K562 (cell line): ENCODE data around the gene CHN2. TPM values are rescaled to one million over a fixed set of nuclear protein-coding genes. Genes with fewer than 3 reads are reported as not detected.

Source experiments
- ATAC-seq: fragments of 200-7000 bp; cut with Tn5 transposase; 3 replicates; pipeline ENCODE4 v1.9.1; 2020; ENCODE audit warnings: moderate library complexity
- BruUV-seq: library from RNA; stranded (reverse); fragments of 400-500 nt; replicated peaks from 2 replicates; lab custom pipeline; 2021; lab: Mats Ljungman, UMichigan
- CTCF ChIA-PET: fragments of 300-600 bp; formaldehyde crosslinking; extraction: SDS; loops from one replicate; lab custom pipeline; 2021; ENCODE audit warnings: low intra/inter-chr PET ratio; lab: Yijun Ruan, JAX
- POLR2A ChIA-PET: fragments of 300-600, 350-650 bp; sonication (Branson Sonifier 250); formaldehyde crosslinking; extraction: SDS; loops from one replicate; lab custom pipeline; 2021; ENCODE audit warnings: antibody characterized with exemption, inconsistent platforms; lab: Yijun Ruan, JAX
- DNase-seq, 4 experiments: peaks; one replicate each; pipeline versions ENCODE4 v3.0.0 to v3.0.0-alpha.2; 2011 to 2018; ENCODE audit warnings: low spot score in 3 of 4, mixed read lengths in 3 of 4; ENCODE audit errors: extremely low read depth in 1 of 4
- FAIRE-seq: peaks from 2 replicates; lab custom pipeline; 2011; peaks lifted over from hg19 to GRCh38; lab: Jason Lieb, UNC
- H2AFZ ChIP-seq: 2 replicates; pipeline ENCODE4 v1.6.0; 2011; ENCODE audit warnings: low read depth, low read length, control low read depth, inconsistent platforms
- H3K27ac ChIP-seq: fragments of 200-600 bp; 3 replicates; pipeline ENCODE4 v1.8.0; 2011; ENCODE audit warnings: low read depth, mild to moderate bottlenecking, control low read depth, inconsistent platforms, low read length, moderate library complexity, mixed read lengths; ENCODE audit errors: extremely low read depth
- H3K27me3 ChIP-seq, 2 experiments: fragments of 300-600 bp in 1 of 2; 2 replicates in 1 of 2; 3 replicates in 1 of 2; pipeline versions ENCODE4 v1.6.0 to v1.8.0; 2011; ENCODE audit warnings: inconsistent platforms in 2 of 2, low read length in 2 of 2, mild to moderate bottlenecking in 1 of 2, mixed read lengths in 1 of 2, moderate library complexity in 1 of 2; ENCODE audit not compliant: control insufficient read depth in 2 of 2, insufficient read depth in 2 of 2
- H3K36me3 ChIP-seq: fragments of 300-600 bp; 3 replicates; pipeline ENCODE4 v1.8.0; 2011; ENCODE audit warnings: mild to moderate bottlenecking, low read length, inconsistent platforms; ENCODE audit not compliant: control insufficient read depth, insufficient read depth
- H3K4me1 ChIP-seq, 2 experiments: fragments of 200-600 bp in 1 of 2; replicated peaks in 1 of 2; 2 replicates in 1 of 2; 3 replicates in 1 of 2; pipeline versions ENCODE4 v1.5.1 to v1.8.0; 2011; ENCODE audit warnings: inconsistent platforms in 2 of 2, low read length in 2 of 2, mild to moderate bottlenecking in 1 of 2, mixed read lengths in 1 of 2, moderate library complexity in 1 of 2; ENCODE audit not compliant: control insufficient read depth in 2 of 2, insufficient read depth in 2 of 2
- H3K4me2 ChIP-seq: 2 replicates; pipeline ENCODE4 v1.6.1; 2011; ENCODE audit warnings: low read length, control low read depth, inconsistent platforms, mixed read lengths; ENCODE audit not compliant: insufficient read depth
- H3K4me3 ChIP-seq: fragments of 200-600 bp; sonication (generic), shearing (Covaris generic); 2 replicates; pipeline ENCODE4 v1.5.1; 2016; ENCODE audit warnings: control low read depth, inconsistent platforms
- H3K79me2 ChIP-seq: fragments of 200-600 bp; 3 replicates; pipeline ENCODE4 v1.8.0; 2011; ENCODE audit warnings: low read length, inconsistent platforms; ENCODE audit not compliant: control insufficient read depth, insufficient read depth
- H3K9ac ChIP-seq, 2 experiments: 2 replicates each; pipeline versions ENCODE4 v1.6.0 to v1.6.1; 2011; ENCODE audit warnings: low read depth in 2 of 2, low read length in 2 of 2, control low read depth in 1 of 2, inconsistent platforms in 1 of 2, mild to moderate bottlenecking in 1 of 2, mixed read lengths in 1 of 2; ENCODE audit not compliant: insufficient read depth in 1 of 2
- H3K9me1 ChIP-seq: one replicate; pipeline ENCODE4 v1.6.0; 2011; ENCODE audit warnings: inconsistent platforms, mild to moderate bottlenecking, low read length, moderate library complexity; ENCODE audit not compliant: control insufficient read depth, insufficient read depth
- H3K9me3 ChIP-seq: replicated peaks from 2 replicates; pipeline ENCODE4 v1.5.1; 2011; ENCODE audit warnings: low read depth, low read length, inconsistent platforms; ENCODE audit not compliant: control insufficient read depth, insufficient read depth
- H4K20me1 ChIP-seq: replicated peaks from 2 replicates; pipeline ENCODE4 v1.6.1; 2011; ENCODE audit warnings: low read length, inconsistent platforms, mixed read lengths; ENCODE audit not compliant: control insufficient read depth, insufficient read depth
- BRF1 ChIP-seq: IDR thresholded peaks from 3 replicates; pipeline ENCODE4 v1.6.1; 2011; ENCODE audit warnings: borderline replicate concordance, mild to moderate bottlenecking; ENCODE audit not compliant: insufficient read length; ENCODE audit errors: extremely low read depth
- JUND ChIP-seq, 2 experiments: IDR thresholded peaks; 2 replicates in 1 of 2; 3 replicates in 1 of 2; pipeline ENCODE4 v1.6.1; 2011; ENCODE audit warnings: borderline replicate concordance in 2 of 2, low read depth in 2 of 2, low read length in 2 of 2, improper control_type of control experiment in 1 of 2, missing biosample characterization in 1 of 2, missing genetic modification characterization in 1 of 2, missing genetic modification reagents in 1 of 2
- KDM2B ChIP-seq: fragments of 250-450 bp; sonication (Bioruptor Pico); IDR thresholded peaks from 2 replicates; pipeline ENCODE4 v1.8.0; 2021; ENCODE audit warnings: mild to moderate bottlenecking, moderate library complexity
- KDM5B ChIP-seq: fragments of 200-600 bp; sonication (generic); IDR thresholded peaks from 2 replicates; pipeline ENCODE4 v1.6.1; 2012; ENCODE audit warnings: low read depth, mild to moderate bottlenecking, moderate library complexity, low read length, control low read depth, inconsistent platforms; ENCODE audit not compliant: insufficient replicate concordance
- NCOA2 ChIP-seq, 2 experiments: fragments of 450-650 bp; IDR thresholded peaks; 2 replicates each; pipeline ENCODE4 v1.6.1; 2018; ENCODE audit warnings: mild to moderate bottlenecking in 2 of 2, moderate library complexity in 1 of 2; ENCODE audit not compliant: partially characterized antibody in 2 of 2
- NCOA4 ChIP-seq: fragments of 450-650 bp; IDR thresholded peaks from 2 replicates; pipeline ENCODE4 v1.6.1; 2018; ENCODE audit warnings: mild to moderate bottlenecking; ENCODE audit not compliant: partially characterized antibody
- NEUROD1 ChIP-seq: fragments of 150-350 bp; IDR thresholded peaks from 2 replicates; pipeline ENCODE4 v1.6.1; 2014; ENCODE audit warnings: borderline replicate concordance, low read length, low read depth; ENCODE audit not compliant: partially characterized antibody
- NFE2 ChIP-seq: IDR thresholded peaks from 2 replicates; pipeline ENCODE4 v1.6.1; 2014; ENCODE audit warnings: antibody characterized with exemption, low read depth
- RAD51 ChIP-seq: fragments of 450-650 bp; IDR thresholded peaks from 2 replicates; pipeline ENCODE4 v1.7.1; 2016; ENCODE audit warnings: low read depth, mild to moderate bottlenecking, borderline replicate concordance
- SRSF7 ChIP-seq: fragments of 200-400 bp; formaldehyde crosslinking; optimal IDR thresholded peaks from 2 replicates; pipeline ENCODE3; 2017; ENCODE audit warnings: mild to moderate bottlenecking, low read depth, low read length
- ZNF561 ChIP-seq: fragments of 450-650 bp; formaldehyde crosslinking; conservative IDR thresholded peaks from 2 replicates; pipeline ENCODE4 v1.4.0; 2020; ENCODE audit warnings: mild to moderate bottlenecking, moderate library complexity
- WGBS: fragments of 100-300 bp; shearing (Covaris generic); methylation state at CpG from one replicate; pipeline ENCODE4 v1.1.6; 2016; ENCODE audit warnings: low coverage, mixed read lengths; ENCODE audit not compliant: insufficient coverage; ENCODE audit errors: missing lambda C conversion rate; 5-methylcytosine and 5-hydroxymethylcytosine counted together
- in situ Hi-C: fragments of 300-500 bp; cut with MboI; formaldehyde crosslinking; loops from 4 replicates; pipeline ENCODE4 v1.15.0; 2018; ENCODE audit warnings: inconsistent platforms, mixed read lengths
- intact Hi-C: fragments of 100-400 bp; cut with micrococcal nuclease; formaldehyde crosslinking; loops from 2 replicates; pipeline ENCODE4 v1.14.2; 2022
- polyA plus RNA-seq, 8 experiments: library from polyadenylated mRNA; depleted of rRNA in 4 of 8; stranded (reverse) in 5 of 8; unstranded in 3 of 8; fragments of >200 nt; fragmentation: Nextera tagmentation in 2 of 8; fragmentation: Illumina TruSeq in 1 of 8; extraction: Ambion mirVana in 2 of 8; extraction: Trizol in 1 of 8; gene quantifications; 2 replicates each; pipeline versions ENCODE4 v1.2.1 to v1.2.3, GENCODE V29; 2011 to 2014; ENCODE audit warnings: inconsistent platforms in 1 of 8, missing spikeins in 1 of 8
- total RNA-seq, 7 experiments: library from RNA; depleted of rRNA in 6 of 7; stranded (reverse); fragments of >200 nt in 6 of 7; fragmentation: Illumina TruSeq in 2 of 7; extraction: Trizol in 2 of 7; gene quantifications; 2 replicates each; pipeline versions ENCODE4 v1.2.1 to v1.2.3, GENCODE V29; 2011 to 2021; ENCODE audit warnings: low replicate concordance in 1 of 7
- TF ChIP-seq, protein P1 (sequence below): sonication (generic); formaldehyde crosslinking; IDR thresholded peaks from 2 replicates; pipeline ENCODE4 v1.8.1; 2023; ENCODE audit warnings: mild to moderate bottlenecking, missing genetic modification reagents
- TF ChIP-seq, protein P2 (sequence below): fragments of 200-800 bp; sonication (Bioruptor generic); IDR thresholded peaks from 2 replicates; pipeline ENCODE4 v1.6.1; 2017; ENCODE audit warnings: missing genetic modification characterization, missing compliant biosample characterization
- TF ChIP-seq, protein P3 (sequence below): fragments of 250-450 bp; sonication (Bioruptor Pico); IDR thresholded peaks from 2 replicates; pipeline ENCODE4 v1.8.0; 2022; ENCODE audit warnings: inconsistent platforms

CHN2 gene
- total and polyA plus RNA-seq, 9 of the 15 experiments (the other 6 are each of a cell fraction or from before 2014, with no cell fraction given), result 0.12 to 2.1 (median 0.31) TPM; not detected in 1

DNA sequence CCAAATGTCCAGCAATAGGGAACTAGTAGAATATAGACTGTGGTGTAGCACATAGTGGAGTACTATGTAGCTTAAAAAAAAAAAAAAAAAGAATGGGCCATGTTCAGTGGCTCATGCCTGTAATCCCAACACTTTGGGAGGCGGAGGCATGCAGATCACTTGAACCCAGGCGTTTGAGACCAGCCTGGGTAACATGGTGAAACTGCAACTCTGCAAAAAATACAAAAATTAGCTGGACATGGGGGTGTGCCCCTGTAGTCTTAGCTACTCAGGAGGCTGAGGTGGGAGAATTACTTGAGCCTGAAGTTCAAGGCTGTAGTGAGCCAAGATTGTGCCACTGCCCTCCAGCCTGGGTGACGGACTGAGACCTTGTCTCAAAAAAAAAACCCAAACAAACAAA is 64.4 kb downstream of the CHN2 start:
- ATAC-seq, result no peak
- ChIA-PET CTCF (no interaction called here), POLR2A (interaction anchor here (1.2 kb wide), 1 partner anchor 12 kb away, joined by 6 read pairs; no protein-coding TSS in a partner anchor)
- TF ChIP-seq NCOA2 (IDR thresholded peaks at IDR 0.05; ENCODE audit: partially characterized antibody in 2 of 2) (no peak), NEUROD1 (no peak), RAD51 (no peak), NFE2 (no peak), JUND (IDR thresholded peaks at IDR 0.05; ENCODE audit: borderline replicate concordance, low read depth, low read length) (no peak), JUND (tag; IDR thresholded peaks at IDR 0.05; ENCODE audit: borderline replicate concordance, low read depth, low read length) (no peak), ZNF561 (no peak), NCOA4 (no peak), KDM5B (no peak), BRF1 (no peak), SRSF7 (no peak), KDM2B (no peak)
- TF ChIP-seq, protein P1, sequence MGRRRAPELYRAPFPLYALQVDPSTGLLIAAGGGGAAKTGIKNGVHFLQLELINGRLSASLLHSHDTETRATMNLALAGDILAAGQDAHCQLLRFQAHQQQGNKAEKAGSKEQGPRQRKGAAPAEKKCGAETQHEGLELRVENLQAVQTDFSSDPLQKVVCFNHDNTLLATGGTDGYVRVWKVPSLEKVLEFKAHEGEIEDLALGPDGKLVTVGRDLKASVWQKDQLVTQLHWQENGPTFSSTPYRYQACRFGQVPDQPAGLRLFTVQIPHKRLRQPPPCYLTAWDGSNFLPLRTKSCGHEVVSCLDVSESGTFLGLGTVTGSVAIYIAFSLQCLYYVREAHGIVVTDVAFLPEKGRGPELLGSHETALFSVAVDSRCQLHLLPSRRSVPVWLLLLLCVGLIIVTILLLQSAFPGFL, result no peak
- TF ChIP-seq, protein P2, sequence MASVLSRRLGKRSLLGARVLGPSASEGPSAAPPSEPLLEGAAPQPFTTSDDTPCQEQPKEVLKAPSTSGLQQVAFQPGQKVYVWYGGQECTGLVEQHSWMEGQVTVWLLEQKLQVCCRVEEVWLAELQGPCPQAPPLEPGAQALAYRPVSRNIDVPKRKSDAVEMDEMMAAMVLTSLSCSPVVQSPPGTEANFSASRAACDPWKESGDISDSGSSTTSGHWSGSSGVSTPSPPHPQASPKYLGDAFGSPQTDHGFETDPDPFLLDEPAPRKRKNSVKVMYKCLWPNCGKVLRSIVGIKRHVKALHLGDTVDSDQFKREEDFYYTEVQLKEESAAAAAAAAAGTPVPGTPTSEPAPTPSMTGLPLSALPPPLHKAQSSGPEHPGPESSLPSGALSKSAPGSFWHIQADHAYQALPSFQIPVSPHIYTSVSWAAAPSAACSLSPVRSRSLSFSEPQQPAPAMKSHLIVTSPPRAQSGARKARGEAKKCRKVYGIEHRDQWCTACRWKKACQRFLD, result no peak
- TF ChIP-seq, protein P3, sequence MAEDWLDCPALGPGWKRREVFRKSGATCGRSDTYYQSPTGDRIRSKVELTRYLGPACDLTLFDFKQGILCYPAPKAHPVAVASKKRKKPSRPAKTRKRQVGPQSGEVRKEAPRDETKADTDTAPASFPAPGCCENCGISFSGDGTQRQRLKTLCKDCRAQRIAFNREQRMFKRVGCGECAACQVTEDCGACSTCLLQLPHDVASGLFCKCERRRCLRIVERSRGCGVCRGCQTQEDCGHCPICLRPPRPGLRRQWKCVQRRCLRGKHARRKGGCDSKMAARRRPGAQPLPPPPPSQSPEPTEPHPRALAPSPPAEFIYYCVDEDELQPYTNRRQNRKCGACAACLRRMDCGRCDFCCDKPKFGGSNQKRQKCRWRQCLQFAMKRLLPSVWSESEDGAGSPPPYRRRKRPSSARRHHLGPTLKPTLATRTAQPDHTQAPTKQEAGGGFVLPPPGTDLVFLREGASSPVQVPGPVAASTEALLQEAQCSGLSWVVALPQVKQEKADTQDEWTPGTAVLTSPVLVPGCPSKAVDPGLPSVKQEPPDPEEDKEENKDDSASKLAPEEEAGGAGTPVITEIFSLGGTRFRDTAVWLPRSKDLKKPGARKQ (CRISPR knock-in tag), result no peak
- WGBS, result 0% methylated on average over 3 of the region's 3 CpGs
- DNase-seq, result no peak
- Histone ChIP-seq H3K4me1 (no peaks in the 10 kb centered on the region), H3K79me2 (no peaks in the 10 kb centered on the region), H3K36me3 (no peaks in the 10 kb centered on the region), H3K4me3 (no peak overlapping the region), H3K27ac (no peak overlapping the region), H3K9me3 (no peaks in the 10 kb centered on the region), H3K9me1 (no peaks in the 10 kb centered on the region), H4K20me1 (no peaks in the 10 kb centered on the region), H3K4me2 (no peak overlapping the region), H2AFZ (no peak overlapping the region), H3K9ac (no peak overlapping the region), H3K27me3 (no peaks in the 10 kb centered on the region)
- in situ Hi-C loops (no loop called here), intact Hi-C loops (no loop called here)
- no TSS peak for BruUV-seq
- no peak for FAIRE-seq
